ENCODE data around the gene TENT5C. TPM values are rescaled to one million over a fixed set of nuclear protein-coding genes. Genes with fewer than 3 reads are reported as not detected.

TENT5C gene
- total and polyA plus RNA-seq, 2 of the 8 experiments (the other 6 are each of a cell fraction or from before 2014, with no cell fraction given), result 0.38 to 0.99 TPM

GRCh38 chr1:117580436-117580835 lies 25.4 kb upstream of the TENT5C start (continued):
- TF ChIP-seq GABPA (IDR thresholded peaks at IDR 0.05; ENCODE audit: borderline replicate concordance, insufficient read depth, low read length) (no peak), POU5F1 (IDR thresholded peaks at IDR 0.05; ENCODE audit: low read depth, low read length) (no peak), RXRA (IDR thresholded peaks at IDR 0.05; ENCODE audit: insufficient read depth, low read depth, low read length) (no peak), MAFK (IDR thresholded peaks at IDR 0.05; ENCODE audit: low read depth, low read length) (no peak)
